NOMO-1 (cell line): ENCODE data around the gene NUDT3.
"Not testable (repeated sequence)": the region's sequence is repeated elsewhere in the genome, so short reads cannot be mapped to it uniquely, and the experiment has no call there.

ENCODE experiments used
- DNase-seq, 2 experiments: peaks; one replicate each; lab custom pipeline; 2025; ENCODE audit not compliant: unreplicated experiment in 2 of 2; lab: John Stamatoyannopoulos, UW

The NUDT3 gene

DNA sequence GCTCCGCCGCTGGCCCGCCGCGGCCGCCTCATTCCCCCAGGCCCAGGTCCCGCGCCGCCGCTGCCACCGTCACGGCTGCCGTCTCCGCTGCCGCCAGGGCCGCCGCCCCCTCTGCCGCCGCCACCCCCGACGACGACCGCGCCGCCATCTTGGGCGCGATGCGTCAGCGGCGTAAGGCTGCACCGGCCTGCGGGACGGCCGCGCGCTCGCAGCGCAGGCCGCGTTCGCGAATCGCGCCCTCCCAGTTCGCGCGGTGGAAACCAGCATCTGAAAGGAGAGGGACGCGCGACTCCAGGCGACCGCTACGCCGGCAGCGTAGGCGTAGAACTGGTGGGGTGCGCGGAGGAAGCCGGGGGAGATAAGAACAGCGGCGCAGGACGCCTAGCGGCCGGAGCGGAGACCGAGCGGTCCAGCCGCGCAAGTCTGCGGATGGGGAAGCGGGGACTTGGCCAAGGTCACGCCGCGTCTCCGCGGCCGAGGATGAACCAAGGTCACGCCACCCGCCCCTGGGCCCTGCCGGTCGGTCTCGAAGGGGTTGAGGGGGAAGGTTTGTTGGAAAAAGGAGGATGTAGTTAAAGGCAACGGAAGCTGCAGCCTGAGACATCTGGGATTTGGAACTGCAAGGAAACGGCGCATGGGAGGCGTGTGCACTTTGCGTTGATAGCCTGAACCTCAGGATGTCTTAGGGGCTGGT lies at the start of gene NUDT3:
TSS of gene NUDT3 (minus strand) at position 173 of the 694 bp plus-strand sequence. CDS start 307 bp downstream, outside the sequence.
- DNase-seq, result peak; percentile 92 to 95

DNA sequence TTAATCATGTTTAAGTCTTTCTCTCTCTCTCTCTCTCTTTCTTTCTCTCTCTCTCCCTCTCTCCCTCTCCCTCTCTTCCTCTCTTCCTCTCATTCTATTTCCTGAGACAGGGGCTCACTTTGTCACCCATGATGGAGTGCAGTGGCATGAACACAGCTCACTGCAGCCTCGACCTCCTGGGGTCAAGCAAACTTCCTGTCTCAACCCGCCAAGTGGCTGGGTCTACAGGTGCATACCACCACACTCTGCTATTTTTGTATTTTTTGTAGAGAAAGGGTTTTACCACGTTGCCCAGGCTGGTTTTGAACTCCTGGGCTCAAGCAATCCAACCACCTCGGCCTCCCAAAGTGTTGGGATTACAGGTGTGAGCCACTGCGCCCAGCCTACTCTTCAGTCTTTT lies 49.1 kb upstream of the NUDT3 start:
- no peak for DNase-seq

DNA sequence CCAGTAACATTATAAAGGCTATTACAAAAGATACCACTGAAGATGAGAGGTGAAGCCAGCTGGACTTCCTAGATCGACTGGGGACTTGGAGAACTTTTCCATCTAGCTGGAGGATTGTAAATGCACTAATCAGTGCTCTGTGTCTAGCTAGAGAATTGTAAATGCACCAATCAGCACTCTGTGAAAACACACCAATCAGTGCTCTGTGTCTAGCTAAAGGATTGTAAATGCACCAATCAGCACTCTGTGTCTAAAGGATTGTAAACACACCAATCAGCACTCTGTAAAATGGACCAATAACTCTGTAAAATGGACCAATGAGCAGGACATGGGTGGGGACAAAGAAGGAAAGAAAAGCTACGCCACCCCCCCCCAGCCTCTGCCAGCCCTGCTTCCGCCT lies 47.0 kb upstream of the NUDT3 start:
- DNase-seq, result no peak

DNA sequence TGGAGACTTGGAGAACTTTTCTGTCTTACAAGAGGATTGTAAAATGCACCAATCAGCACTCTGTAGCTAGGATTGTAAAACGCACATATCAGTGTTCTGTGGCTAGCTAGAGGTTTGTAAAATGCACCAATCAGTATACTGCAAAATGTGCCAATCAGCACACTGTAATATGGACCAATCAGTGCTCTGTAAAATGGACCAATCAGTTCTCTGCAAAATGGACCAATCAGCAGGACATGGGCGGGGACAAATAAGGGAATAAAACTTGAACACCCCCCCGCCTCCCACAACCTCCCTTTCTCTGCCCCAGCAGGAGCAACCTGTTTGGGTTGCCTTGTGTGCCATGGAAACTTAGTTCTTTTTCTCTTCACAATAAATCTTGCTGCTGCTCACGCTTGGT lies 46.2 kb upstream of the NUDT3 start:
- no peak for DNase-seq

DNA sequence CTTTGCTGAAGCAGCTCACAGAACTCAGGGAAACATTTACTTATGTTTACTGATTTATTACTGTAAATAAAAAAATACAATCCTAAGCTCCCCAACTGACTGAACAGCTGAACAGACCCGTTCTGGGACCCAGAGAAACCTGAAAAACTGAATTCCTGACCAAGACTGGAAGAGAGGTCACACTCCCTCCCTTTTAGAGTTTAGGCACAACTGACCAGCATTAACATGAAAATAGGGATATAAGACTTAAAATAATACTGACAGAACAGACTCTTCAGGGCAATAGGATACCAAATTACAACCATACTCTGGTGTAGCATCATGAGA lies 45.1 kb upstream of the NUDT3 start:
- no peak for DNase-seq

DNA sequence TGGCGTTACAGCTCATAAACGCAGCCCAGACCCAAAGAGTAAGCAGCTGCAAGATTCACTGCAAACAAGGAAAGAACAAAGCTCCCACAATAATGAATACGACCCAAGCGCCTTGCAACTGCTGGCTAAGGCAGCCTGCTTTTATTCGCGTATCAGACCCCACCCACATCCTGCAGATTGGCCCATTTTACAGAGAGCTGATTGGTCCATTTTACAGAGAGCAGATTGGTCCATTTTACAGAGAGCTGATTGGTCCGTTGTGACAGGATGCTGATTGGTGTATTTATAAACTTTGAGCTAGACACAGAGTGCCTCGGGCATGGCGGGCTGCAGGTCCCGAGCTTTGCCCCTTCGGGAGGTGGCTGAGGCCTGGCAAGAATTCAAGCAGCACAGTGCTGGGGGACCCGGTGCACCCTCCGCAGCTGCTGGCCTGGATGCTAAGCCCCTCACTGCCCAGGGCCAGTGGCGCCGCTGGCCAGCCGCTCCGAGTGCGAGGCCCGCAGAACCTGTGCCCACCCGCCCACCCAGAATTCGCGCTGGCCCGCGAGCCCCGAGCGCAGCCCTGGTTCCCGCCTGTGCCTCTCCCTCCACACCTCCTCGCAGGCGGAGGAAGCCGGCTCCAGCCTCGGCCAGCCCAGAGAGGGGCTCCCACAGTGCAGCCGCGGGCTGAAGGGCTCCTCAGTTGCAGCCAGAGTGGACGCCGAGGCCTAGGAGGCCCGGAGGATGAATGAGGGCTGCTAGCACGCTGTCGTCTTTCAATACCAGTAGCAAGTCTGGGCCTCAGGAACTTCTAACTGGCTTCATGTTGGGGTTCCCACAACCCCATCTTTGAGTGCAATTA lies 44.6 kb upstream of the NUDT3 start:
- no peak for DNase-seq

DNA sequence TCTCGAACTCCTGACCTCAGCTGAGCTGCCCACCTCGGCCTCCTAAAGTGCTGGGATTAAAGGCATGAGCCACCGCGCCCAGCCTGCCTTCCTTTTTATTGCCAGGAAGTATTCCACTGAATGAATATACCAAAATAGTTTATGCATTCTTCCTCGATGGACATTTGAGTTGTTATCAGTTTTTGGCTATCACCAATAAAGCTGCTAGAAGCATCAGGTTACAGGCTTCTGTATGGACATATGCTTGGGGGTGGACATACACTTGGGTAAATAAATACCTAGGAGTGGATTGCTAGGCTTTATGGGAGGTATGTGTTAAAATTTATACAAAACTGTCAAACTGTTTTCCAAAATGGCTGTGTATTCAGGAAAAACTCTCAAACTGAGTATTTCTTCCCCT lies 43.4 kb upstream of the NUDT3 start:
- no peak for DNase-seq

DNA sequence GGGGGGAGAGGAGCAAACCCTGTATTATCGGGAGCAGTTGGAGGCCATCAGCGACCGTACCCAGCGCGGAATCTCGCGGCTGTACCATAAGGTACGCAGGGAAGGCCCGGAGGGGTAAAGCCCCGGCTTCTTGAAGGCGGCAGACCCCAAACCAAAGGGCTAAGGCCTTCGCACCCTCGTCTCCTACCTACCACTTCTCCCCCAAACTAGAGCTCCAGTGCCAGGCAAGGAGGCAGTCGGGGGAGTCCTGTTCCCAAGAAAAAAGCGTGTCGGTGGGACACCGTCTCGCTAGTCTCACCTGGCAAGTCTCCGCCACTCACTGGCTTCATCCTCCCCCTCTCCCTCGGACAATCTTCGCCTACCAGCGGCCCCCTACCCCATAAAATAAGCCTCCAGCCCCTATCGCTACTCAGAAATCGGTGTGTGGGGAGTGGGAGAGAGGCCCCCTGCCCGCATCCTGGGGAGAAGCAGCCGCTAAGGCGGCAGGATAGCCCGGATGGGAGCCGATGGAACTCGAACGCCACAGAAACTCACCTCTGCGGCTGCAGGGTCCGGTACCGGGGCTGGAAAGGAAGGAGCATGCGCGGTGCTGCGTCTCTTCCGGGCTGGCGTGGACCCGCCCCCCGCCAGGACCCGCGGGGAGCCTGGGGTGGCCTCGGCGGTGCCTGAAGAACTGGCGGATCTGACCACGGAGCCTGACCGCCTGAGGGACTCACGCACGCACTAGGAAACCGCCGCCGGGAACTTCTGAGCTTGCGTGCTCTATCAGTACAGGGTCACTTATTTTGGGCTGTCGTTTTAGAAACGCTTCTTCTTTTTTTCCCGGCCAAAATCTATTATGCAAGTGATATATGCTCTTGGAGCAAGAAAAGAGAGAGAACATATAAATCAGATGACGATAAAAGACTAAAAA lies 33.3 kb upstream of the NUDT3 start, which contains the start of gene RPS10:
TSS of gene RPS10 (minus strand) at position 572 of the 913 bp plus-strand sequence. CDS start 848 bp downstream, outside the sequence.
- DNase-seq, result peak; percentile 86 to 87

DNA sequence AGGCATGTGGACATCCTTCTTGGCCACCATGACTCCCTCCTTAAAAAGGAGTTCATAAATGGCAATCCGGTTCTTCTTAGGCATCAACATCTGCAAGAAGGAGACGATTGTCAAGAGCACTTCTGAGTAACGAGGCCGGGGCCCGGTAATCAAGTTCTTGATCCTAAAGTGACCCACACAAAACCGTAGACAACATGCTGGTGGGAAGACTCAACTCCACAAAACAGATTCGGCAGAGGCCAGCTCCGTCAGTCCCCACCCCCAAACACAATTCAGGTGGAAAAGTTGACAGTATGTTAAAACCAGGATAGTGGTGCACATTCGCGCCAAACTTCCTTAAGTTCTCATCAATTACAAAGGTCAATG lies 32.6 kb upstream of the NUDT3 start:
- DNase-seq, result no peak

DNA sequence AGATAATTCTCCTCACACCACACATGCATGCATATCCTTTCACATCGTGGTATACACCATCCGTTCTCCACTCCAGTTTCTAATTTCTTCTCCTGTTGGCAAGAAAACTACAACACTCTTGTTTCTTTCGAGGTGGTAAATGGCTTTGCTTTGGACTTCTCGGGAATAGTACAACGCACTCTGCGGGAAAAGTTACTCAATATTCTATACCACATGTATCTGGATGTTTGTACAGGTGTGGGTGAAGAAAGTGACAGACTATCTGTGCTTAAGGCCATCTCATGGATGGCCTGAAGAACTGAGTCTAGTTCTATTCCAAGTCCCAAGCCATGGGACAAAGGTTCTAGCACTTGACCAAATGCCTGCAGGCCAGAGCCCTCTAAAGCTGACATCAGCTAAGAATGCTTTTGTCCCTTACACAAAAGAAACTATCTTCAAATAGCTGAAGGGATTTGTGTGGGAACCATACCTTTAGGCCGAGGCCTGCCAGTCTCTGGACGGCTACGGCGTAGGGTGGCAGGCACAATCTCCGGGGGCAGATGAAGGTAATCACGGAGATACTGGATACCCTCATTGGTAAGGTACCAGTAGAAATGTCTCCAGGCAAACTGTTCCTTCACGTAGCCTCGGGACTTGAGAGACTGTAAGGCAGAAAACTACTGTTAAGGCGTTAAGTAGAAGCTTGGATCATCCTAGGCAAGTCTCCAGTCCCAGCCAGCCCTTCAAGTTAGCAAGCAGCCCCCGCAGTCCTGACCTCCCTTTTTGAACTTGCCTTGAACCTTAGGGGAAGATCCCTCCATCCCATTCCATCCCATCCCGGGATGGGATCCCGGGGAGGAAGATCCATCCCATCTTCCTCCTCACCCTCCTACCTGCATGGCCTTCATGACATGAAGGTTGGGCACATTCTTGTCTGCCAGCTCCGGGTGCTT lies 32.0 kb upstream of the NUDT3 start:
- no peak for DNase-seq

DNA sequence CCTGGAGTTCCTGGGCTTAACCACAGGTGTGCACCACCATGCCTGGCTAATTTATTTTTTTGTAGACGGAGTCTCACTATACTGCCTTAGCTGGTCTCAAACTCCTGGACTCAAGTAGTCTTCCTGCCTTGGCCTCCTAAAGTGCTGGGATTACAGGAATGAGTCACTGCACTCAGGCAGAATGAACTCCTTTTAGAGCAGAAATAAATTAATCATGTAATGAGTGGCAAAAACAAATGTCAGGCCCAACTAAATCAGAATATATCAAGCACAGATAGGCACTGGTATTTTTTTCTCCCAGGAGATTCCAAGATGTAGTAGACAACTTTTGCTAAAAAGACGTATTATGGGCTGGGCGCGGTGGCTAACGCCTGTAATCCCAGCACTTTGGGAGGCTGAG lies 30.8 kb upstream of the NUDT3 start:
- DNase-seq, result no peak

DNA sequence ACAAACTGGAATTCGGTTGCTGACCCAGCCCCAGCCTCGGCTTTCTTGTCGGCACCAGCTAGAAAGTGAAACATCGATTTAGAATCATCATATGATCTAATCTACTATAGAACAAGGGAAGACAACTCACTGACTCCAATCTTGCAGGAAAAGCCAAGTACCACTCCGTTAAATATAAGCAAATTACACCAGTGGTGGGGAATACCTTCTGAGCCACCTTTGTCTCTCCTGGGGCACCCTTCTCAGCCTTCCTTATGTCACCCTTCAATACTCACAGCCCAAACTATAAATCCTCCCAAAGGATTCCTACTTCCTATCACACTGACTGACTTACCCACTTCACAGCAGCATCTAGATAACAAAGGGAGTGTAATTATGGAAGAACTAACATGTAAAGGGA lies 25.9 kb upstream of the NUDT3 start:
- no peak for DNase-seq

DNA sequence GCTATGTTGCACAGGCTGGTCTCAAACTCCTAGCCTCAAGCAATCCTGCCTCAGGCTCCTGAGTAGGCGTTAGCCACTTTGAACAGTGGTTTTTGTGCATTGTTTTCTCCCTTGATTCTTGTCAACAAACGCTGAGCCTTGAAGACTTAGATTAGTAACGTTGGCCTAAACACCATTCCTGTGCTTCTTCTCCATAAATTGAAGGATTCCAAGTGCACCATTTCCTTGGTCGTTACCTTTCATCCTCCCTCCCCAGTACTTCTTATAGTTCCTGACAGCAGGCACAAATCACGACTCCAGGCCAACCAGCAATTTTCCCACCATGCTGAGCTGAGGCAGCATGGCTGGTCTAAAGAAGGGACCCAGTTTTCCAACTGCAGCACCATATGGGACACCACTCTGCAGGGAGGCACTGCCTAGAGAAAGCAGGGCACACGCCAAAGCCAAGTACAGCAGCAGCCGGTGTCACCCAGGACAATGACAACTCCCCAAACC lies 24.5 kb upstream of the NUDT3 start:
- DNase-seq, result no peak

DNA sequence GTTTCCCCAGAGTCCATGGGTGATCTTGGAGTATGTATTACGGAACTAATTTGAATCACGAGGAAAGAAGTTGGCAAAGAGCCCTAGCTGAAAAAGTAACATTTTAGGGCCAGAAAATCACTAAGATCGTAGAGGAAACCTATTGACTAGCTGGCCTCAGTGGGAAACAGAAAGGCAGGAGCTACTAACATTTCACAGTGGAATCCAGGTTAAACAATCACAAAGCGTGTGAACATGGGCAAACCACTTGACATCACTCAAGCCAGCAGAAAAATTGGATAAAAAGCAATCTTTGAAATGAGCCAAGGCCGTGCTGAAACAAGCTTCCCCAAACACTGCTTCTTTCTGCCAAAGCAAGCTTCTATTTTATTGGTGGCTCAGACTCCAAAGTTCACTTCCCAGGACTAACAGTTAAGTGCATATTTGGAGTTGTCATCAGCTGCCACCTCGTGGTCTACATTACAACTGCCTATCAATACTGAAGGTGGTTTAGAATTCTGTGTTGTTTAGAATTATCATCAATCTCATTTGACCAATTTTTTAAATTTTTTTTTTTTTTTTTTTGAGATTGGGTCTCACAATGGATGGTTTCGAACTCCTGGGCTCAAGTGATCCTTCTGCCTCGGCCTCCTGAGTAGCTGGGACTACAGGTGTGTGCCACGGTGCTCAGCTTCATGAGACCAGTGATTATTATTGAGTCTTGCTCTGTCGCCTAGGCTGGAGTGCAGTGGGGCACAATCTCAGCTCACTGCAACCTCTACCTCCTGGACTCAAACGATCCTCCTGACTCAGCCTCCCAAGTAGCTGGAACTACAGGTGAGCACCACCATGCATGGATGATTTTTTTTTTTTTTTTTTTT lies 22.8 kb upstream of the NUDT3 start:
- peak; percentile 53 to 87 for DNase-seq

DNA sequence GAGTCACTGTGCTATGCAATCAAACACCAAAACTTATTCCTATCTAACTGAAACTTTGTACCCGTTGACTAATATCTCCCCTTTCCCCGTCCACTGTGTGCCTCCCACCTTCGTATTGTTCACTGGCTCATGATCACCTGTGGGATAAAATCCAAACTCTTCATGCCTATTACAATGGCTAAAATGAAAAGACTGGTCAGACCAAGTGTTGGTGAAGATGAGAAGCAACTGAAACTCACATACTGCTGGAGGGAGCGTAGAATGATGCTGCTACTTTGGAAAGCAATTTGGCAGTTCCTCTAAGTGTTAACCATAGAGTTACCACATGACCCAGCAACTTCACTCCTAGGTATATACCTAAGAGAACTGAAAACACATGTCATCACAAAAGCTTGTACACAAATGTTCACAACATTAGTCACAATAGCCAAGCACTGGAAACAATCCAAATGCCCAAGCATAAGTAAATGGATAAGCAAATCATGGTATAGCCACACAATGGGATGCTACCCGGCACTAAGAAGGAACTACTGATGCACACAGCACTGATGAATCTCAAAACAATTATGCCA lies 20.3 kb upstream of the NUDT3 start:
- no peak for DNase-seq

DNA sequence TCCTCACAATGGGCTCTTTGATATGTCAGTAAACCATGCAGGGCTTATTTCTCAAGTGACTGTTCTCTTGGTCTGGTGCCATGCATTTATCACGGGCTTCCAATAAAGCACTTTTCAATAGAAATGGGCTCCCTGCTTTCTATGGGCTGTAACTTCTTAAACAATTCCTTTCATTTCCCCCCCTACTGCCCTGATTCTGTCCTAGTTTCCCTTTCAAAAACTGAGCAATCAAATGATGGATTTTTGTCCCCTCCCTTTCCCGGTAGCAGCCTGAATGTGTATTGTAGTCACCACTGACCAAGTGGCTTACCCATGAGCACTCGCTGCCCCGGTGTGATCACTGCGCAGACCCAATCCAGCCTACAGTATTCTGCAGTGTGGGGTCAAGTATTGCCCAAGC lies 19.5 kb upstream of the NUDT3 start:
- DNase-seq, result no peak

DNA sequence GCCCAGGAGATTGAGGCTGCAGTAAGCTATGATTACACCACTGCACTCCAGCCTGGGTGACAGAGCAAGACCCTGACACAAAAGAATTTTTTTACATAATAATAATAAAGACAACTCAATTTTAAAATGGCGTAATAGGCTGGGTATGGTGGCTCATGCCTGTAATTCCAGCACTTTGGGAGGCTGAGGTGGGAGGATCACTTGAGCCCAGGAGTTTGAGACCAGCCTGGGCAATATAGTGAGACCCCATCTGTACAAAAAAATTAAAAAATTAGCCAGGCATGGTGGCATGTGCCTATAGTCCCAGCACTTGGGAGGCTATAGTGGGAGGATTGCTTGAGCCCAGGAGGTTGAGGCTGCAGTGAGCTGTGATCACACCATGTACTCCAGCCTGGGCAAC lies 15.4 kb upstream of the NUDT3 start:
- DNase-seq, result not testable (repeated sequence)

DNA sequence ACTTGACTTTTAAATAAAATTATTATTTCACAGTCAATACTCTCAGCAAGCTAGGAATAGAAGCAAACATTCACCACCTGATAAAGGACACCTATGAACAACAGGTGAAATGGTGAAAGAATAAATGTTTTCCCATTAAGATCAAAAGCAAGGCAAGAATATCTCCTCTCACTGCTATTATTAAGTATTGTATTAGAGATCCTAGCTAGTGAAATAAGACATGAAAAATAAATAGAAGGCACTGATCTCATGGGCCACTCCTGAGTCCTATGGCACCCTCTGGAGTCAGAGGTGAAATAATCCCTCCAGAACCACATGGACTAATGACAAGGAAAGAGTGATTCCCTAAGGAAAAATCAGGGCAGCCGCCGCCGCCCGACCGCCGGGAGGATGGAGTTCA lies 4.0 kb upstream of the NUDT3 start:
- no peak for DNase-seq

DNA sequence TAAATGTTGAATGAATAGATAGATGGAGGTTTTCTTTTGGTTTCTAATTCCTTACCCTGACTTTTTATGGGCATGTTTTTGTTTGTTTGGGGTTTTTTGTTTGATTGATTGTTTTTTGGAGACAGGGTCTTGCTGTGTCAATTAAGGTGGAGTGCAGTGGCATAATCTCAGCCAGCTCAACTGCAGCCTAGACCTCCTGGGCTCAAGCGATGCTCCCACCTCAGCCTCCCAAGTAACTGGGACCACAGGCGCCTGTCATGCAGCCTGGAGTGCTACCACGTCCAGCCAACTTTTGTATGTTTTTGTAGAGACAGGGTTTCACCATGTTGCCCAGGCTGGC lies 1.5 kb upstream of the NUDT3 start:
- DNase-seq, result no peak
